Osteoblast (primary cell): ENCODE measurements around the gene BTBD1. TPM values are rescaled to one million over a fixed set of nuclear protein-coding genes. Genes with fewer than 3 reads are reported as not detected.
A peak's percentile ranks its signal among the peaks of the same experiment; 100 is the strongest.

Experiments
- DNase-seq: peaks from one replicate; pipeline ENCODE4 v3.0.0; 2011; ENCODE audit warnings: low spot score, mixed read lengths; ENCODE audit not compliant: insufficient read length; ENCODE audit errors: missing footprints
- H2AFZ ChIP-seq: 2 replicates; pipeline ENCODE4 v1.6.0; 2011; ENCODE audit warnings: mild to moderate bottlenecking, low read length
- H3K27ac ChIP-seq: 2 replicates; pipeline ENCODE4 v1.5.1; 2011; ENCODE audit warnings: mild to moderate bottlenecking, low read depth, low read length, moderate library complexity
- H3K27me3 ChIP-seq: 2 replicates; pipeline ENCODE4 v1.6.0; 2012; ENCODE audit warnings: mild to moderate bottlenecking, control low read depth, inconsistent platforms, low read length, moderate library complexity; ENCODE audit not compliant: insufficient read depth
- H3K36me3 ChIP-seq: 2 replicates; pipeline ENCODE4 v1.5.1; 2011; ENCODE audit warnings: mild to moderate bottlenecking, low read length, control low read depth, moderate library complexity; ENCODE audit not compliant: insufficient read depth
- H3K4me1 ChIP-seq: 2 replicates; pipeline ENCODE4 v1.5.1; 2011; ENCODE audit warnings: mild to moderate bottlenecking, low read length, control low read depth, moderate library complexity; ENCODE audit not compliant: insufficient read depth
- H3K4me2 ChIP-seq: 2 replicates; pipeline ENCODE4 v1.6.0; 2011; ENCODE audit warnings: mild to moderate bottlenecking, low read length; ENCODE audit not compliant: insufficient read depth
- H3K4me3 ChIP-seq: fragments of 200-600 bp; sonication (generic); 3 replicates; pipeline ENCODE4 v1.5.1; 2012; ENCODE audit warnings: mild to moderate bottlenecking, low read length, inconsistent platforms; ENCODE audit not compliant: insufficient read depth
- H3K79me2 ChIP-seq: 2 replicates; pipeline ENCODE4 v1.6.0; 2012; ENCODE audit warnings: mild to moderate bottlenecking, low read length, control low read depth, inconsistent platforms; ENCODE audit not compliant: insufficient read depth
- H3K9me3 ChIP-seq: 2 replicates; pipeline ENCODE4 v1.5.1; 2011; ENCODE audit warnings: low read depth, low read length, control low read depth
- H4K20me1 ChIP-seq: 2 replicates; pipeline ENCODE4 v1.6.0; 2012; ENCODE audit warnings: mild to moderate bottlenecking, low read length, control low read depth; ENCODE audit not compliant: insufficient read depth
- total RNA-seq: library from RNA; depleted of rRNA; stranded (reverse); fragments of >200 nt; gene quantifications from 2 replicates; pipeline ENCODE4 v1.2.3, GENCODE V29; 2012
- TF ChIP-seq, protein P1 (sequence below): IDR thresholded peaks from 2 replicates; pipeline ENCODE4 v1.5.1; 2011; ENCODE audit warnings: mild to moderate bottlenecking, low read depth, low read length, moderate library complexity; ENCODE audit errors: extremely low read depth

The BTBD1 gene
- total RNA-seq, 1 donor = 88.3 TPM

DNA sequence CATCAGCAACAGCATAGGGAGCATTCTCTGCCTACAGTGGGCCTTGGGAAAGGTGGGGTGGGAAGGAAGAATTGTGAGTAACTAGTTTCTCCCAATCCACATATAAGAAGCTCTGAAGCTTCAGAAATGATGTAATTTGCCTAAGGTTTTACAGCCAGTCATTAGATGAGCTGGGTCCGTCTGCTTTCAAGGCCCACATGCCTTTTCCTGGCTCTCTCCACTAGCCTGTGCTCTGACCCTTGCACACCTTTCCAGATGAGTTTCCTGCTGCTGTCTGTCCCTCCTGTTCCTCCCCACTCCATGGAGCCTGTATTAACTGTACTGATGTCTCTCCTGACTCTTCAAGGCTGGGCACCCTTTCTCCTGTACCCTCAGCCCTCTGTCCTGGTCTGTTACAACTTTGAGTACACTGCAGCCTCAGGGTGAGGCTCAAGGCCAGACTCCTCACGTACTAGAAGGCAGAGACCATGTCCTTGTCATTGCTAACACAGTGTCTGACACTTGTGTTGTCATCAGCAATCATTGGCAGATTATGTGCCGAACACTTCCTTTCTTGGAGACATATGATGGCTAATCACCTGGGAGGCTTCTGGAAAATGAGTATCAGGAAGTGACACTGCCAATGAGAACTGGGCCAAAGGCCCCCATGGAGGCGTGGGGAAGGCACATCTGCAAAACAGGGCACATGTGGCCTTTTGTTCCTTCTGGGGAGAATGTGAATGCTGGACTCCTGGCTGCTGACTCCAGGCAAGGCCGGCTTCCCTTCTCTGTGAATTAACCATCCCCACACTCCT, 47.0 kb upstream of the BTBD1 start:
- H3K9me3 ChIP-seq = no peaks in the 10 kb centered on the region
- H3K27ac ChIP-seq = no peak overlapping the region
- H3K4me3 ChIP-seq = no peak overlapping the region
- H3K4me1 ChIP-seq = peaks cover 5% of the 10 kb centered on the region
- H3K36me3 ChIP-seq = no peaks in the 10 kb centered on the region
- peak; percentile 55 for DNase-seq
- TF ChIP-seq, protein P1, sequence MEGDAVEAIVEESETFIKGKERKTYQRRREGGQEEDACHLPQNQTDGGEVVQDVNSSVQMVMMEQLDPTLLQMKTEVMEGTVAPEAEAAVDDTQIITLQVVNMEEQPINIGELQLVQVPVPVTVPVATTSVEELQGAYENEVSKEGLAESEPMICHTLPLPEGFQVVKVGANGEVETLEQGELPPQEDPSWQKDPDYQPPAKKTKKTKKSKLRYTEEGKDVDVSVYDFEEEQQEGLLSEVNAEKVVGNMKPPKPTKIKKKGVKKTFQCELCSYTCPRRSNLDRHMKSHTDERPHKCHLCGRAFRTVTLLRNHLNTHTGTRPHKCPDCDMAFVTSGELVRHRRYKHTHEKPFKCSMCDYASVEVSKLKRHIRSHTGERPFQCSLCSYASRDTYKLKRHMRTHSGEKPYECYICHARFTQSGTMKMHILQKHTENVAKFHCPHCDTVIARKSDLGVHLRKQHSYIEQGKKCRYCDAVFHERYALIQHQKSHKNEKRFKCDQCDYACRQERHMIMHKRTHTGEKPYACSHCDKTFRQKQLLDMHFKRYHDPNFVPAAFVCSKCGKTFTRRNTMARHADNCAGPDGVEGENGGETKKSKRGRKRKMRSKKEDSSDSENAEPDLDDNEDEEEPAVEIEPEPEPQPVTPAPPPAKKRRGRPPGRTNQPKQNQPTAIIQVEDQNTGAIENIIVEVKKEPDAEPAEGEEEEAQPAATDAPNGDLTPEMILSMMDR = no peak
- peaks cover under 1% of the 10 kb centered on the region for H3K27me3 ChIP-seq
- H3K4me2 ChIP-seq = no peak overlapping the region
- H2AFZ ChIP-seq = no peak overlapping the region
- no peaks in the 10 kb centered on the region for H4K20me1 ChIP-seq
- H3K79me2 ChIP-seq = no peaks in the 10 kb centered on the region

DNA sequence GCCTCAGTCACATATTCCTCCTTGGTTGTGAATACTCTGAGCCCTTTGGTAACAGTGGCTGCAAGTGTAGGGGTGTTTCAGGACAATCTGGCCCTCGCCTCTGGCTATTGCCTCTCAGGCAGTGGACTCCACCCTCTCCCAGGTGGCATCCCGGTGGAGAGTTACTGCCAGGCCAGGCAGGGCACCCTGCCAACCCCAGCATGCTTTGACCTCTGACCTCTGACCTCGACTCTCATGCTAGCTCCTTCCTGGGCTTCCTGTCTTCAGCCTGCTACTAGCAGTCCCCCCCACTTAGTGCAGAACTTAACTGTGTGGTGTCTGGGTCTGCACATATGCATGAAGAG, 45.9 kb upstream of the BTBD1 start:
- H3K9me3 ChIP-seq = no peaks in the 10 kb centered on the region
- no peaks in the 10 kb centered on the region for H3K36me3 ChIP-seq
- H2AFZ ChIP-seq = peak overlapping the region; percentile 39
- H3K27me3 ChIP-seq = peaks cover 12% of the 10 kb centered on the region
- H3K4me3 ChIP-seq = no peak overlapping the region
- TF ChIP-seq, protein P1 = no peak
- H3K79me2 ChIP-seq = no peaks in the 10 kb centered on the region
- H4K20me1 ChIP-seq = no peaks in the 10 kb centered on the region
- peaks cover 5% of the 10 kb centered on the region for H3K4me1 ChIP-seq
- no peak for DNase-seq
- no peak overlapping the region for H3K27ac ChIP-seq
- peak overlapping the region; percentile 7 for H3K4me2 ChIP-seq

DNA sequence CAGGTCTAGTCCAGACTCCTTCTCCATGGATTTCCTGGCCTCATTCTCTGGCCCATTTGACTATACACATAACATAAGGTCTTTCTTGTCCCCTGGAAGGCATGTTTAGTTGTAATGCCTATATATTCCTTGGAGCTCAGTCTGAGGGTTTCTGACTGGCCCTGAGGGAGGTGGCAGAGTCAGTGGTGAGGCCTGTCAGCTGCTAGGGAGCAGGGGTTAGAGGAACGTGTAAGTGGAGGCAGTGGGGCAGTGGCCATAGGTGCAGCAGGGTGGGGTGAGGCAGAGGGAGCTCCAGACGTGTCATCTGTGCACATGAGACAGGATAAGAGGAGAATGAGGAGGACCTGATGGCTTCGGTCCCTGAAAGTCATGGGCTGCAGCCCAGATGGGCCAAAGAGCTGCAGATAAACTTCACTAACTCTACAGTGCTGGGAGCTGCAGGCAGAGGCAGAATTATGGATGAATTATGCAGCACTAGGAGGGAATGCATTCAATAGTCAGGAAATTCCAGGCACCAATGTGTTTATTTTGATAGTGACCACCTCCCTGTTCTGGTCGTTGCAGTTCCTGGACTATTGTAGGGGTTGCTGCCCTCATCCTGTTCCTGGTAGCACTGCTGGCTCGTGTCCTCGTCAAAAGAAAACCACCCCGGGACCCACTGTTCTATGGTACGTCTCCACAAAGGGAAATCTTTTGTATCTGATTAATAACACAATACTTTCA, 45.3 kb upstream of the BTBD1 start:
- Histone ChIP-seq H3K27me3 (peaks cover 17% of the 10 kb centered on the region), H3K36me3 (no peaks in the 10 kb centered on the region), H3K4me2 (peak overlapping the region; percentile 7), H3K27ac (no peak overlapping the region), H3K4me3 (no peak overlapping the region), H4K20me1 (no peaks in the 10 kb centered on the region), H3K4me1 (peaks cover 5% of the 10 kb centered on the region), H3K79me2 (no peaks in the 10 kb centered on the region), H3K9me3 (no peaks in the 10 kb centered on the region), H2AFZ (peak overlapping the region; percentile 39)
- peak; percentile 89 for DNase-seq
- TF ChIP-seq, protein P1 = no peak

DNA sequence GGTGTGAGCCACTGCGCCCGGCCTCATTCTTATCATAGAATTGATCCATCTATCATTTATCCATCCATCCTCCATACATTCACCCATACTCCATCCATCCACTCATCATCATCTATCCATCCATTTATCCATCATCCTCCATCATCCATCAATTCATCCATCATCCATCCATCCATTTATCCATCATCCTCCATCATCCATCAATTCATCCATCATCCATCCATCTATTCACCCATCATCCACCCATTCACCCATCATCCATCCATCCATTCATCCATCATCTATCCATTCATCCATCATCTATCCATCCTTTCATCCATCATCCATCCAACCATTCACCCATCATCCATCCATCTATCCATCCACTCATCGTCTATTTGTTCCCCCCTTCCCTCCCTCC, 44.1 kb upstream of the BTBD1 start:
- TF ChIP-seq, protein P1 = no peak
- H3K27ac ChIP-seq = no peak overlapping the region
- no peak for DNase-seq
- H3K9me3 ChIP-seq = no peaks in the 10 kb centered on the region
- H3K79me2 ChIP-seq = no peaks in the 10 kb centered on the region
- no peak overlapping the region for H3K4me3 ChIP-seq
- no peak overlapping the region for H3K4me2 ChIP-seq
- H4K20me1 ChIP-seq = no peaks in the 10 kb centered on the region
- no peaks in the 10 kb centered on the region for H3K36me3 ChIP-seq
- peaks cover 23% of the 10 kb centered on the region for H3K27me3 ChIP-seq
- H3K4me1 ChIP-seq = peaks cover 5% of the 10 kb centered on the region
- no peak overlapping the region for H2AFZ ChIP-seq
